Coronary artery (tissue), 2 donors: ENCODE data around the gene ZDHHC11.

Experiments used
- DNase-seq: peaks from one replicate; pipeline ENCODE4 v3.0.0-alpha.2; 2017; ENCODE audit warnings: low spot score
- H3K27ac ChIP-seq, 2 donors: fragments of 200-600 bp; sonication (generic); one replicate each; pipeline ENCODE4 v1.5.1; 2016 to 2019
- H3K4me3 ChIP-seq: fragments of 200-600 bp; sonication (generic); 2 replicates; pipeline ENCODE4 v1.5.1; 2016; ENCODE audit warnings: mild to moderate bottlenecking, moderate library complexity
- TF ChIP-seq, protein P1 (sequence below): fragments of 200-600 bp; sonication (generic); IDR thresholded peaks from one replicate; pipeline ENCODE4 v1.5.1; 2019; ENCODE audit warnings: antibody characterized with exemption

Gene ZDHHC11

DNA sequence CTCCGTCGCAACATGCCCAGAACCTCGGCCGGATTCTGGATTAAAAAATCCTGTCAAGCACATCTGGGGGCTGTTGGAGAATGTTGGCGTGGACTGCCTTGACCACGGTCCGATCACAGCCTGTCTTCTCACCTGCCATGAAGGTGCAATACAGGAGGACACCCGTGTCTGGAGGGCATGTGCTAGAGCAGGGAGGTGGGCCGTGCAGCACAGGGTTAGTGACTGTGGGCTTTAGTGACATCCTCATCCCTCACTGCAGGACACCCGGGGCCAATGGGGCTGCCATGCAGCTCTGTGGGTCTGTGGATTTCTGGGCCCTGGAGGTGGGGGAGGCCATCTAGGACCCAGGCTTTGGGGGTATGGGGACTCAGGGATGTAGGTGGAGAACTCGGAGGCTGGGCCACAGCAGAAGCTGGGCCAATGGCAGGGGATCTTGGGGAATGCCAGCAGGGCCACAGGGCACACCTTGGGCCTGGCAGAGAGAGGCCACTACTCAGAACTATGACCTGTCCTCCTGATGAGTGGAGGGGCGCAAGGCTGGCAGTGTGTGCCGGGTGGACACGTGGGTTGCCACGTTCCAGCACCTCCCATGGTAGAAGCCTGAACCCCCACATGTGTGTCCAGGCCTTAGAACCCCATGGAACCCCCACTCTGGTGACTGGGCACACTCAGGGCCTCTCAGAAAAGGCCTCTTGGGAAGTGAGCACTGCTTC is 89.6 kb downstream of the ZDHHC11 start:
- Histone ChIP-seq H3K4me3 (no peak overlapping the region), H3K27ac (no peak overlapping the region)
- TF ChIP-seq, protein P1, sequence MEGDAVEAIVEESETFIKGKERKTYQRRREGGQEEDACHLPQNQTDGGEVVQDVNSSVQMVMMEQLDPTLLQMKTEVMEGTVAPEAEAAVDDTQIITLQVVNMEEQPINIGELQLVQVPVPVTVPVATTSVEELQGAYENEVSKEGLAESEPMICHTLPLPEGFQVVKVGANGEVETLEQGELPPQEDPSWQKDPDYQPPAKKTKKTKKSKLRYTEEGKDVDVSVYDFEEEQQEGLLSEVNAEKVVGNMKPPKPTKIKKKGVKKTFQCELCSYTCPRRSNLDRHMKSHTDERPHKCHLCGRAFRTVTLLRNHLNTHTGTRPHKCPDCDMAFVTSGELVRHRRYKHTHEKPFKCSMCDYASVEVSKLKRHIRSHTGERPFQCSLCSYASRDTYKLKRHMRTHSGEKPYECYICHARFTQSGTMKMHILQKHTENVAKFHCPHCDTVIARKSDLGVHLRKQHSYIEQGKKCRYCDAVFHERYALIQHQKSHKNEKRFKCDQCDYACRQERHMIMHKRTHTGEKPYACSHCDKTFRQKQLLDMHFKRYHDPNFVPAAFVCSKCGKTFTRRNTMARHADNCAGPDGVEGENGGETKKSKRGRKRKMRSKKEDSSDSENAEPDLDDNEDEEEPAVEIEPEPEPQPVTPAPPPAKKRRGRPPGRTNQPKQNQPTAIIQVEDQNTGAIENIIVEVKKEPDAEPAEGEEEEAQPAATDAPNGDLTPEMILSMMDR, result no peak
- DNase-seq, result peak; percentile 70

DNA sequence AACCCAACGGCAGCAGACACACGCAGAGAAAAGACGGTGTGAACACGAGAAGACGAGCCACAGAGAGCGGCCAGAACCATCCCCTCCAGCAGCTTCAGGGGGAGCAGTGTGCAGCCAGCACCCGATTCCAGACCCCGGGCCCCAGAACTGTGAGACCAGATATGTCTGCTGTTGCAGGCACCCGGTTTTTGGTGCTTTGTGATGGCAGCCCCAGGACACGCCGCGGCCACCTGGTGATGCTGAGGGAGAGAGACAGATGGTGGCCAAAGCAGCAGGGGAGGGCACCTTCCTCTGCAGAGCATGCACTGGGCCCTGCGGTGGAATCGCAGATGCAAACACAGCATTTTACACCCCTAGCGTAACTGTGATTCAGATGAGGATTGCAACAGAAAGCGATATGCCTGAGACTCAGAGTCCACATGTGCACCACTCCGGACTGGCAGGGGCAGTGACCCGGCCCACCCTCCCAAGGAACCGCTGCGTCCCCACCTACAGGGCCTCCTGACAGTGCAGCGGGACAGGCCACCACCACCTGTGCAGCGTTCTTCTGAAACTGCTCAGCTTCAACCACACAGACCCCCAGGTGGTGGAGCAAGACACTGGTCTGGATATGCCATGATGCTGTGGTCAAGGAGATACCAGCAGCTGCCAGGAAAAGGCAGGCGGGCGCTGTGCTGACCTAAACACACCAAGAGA is 90.3 kb downstream of the ZDHHC11 start:
- Histone ChIP-seq H3K4me3 (no peak overlapping the region), H3K27ac (no peak overlapping the region)
- peak; percentile 72 for DNase-seq
- TF ChIP-seq, protein P1, result no peak

DNA sequence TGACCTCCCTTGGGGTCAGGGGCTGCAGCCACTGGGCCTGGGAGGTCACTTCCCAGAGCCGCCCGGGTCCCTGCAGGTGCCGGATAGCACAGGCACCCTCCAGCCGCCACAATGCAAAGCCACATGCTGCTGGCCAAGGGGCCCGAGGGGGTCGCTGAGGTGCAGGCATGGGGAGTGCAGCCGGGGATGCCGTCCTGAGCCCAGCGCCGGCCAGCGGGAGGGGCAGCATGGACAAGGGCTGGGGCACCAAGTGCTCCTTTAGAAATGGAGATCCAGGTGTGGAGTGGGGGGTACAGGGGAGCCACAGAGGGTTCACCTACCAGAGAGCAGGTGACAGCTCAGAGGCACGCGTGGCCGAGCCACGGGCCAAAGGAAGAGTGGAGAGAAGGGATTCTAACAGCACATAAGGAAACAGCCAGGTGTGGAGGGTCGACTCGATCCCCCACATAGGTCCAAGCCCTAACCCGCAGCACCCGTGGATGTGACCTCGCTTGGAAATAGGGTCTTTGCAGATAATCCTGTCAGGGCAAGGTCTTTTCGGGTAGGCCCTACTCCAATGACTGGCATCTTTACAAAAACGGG is 90.9 kb downstream of the ZDHHC11 start:
- TF ChIP-seq, protein P1, result no peak
- peak; percentile 71 for DNase-seq
- H3K27ac ChIP-seq, result peak overlapping the region in 1 of 2 donors; percentile 43
- no peak overlapping the region for H3K4me3 ChIP-seq

DNA sequence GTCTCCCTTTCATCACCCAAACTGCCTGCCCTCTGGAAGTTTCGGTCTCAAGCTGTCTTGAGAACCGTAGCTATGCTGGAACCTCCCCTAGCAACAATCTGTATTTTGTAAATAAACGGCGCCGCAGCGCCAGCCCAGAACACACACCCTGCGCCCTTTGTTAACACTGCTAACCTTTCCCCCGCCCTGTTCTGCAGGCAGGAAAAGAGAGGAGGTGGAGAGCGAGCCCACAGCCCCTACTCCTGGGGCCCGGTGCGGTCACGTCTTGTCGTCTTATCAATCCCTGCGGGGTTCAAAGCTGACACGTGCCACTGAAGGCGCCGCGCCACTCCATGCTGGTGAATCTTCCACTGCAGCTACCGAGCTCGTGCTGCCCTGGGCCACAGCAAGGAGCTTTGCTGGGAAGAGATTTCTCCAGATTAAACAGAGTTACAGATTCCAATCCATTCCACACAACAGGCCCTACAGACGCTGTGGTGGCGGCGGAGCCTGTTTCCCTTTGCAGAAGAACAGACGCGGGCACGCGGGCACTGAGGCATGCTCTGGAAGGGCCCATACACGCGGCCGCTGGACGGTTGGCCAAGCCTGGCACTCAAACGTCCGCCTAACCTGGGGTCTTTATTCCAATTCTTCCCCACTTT is 91.6 kb downstream of the ZDHHC11 start:
- Histone ChIP-seq H3K4me3 (peak overlapping the region; percentile 50), H3K27ac (peak overlapping the region in 1 of 2 donors; percentile 69)
- peak; percentile 81 for DNase-seq
- TF ChIP-seq, protein P1, result no peak

DNA sequence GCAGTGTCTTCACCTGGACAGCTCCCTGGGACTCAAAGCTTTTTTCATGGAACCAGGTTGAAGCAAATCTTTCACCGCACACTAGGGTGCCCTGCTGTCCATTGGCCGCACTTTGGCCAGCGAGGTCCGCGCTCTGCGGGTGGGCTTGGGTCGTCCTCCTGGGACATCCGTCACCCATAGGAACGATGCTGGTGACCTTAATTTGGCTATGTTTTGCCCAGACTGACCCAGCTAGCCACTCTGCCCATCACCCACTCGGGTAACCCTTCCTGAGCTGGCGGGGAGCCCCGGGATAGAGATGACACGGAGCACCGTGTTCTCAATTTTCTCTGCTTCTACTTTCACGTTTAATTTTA is 92.1 kb downstream of the ZDHHC11 start:
- peak overlapping the region in 1 of 2 donors; percentile 69 for H3K27ac ChIP-seq
- peak; percentile 47 for DNase-seq
- peak overlapping the region; percentile 50 for H3K4me3 ChIP-seq
- TF ChIP-seq, protein P1, result no peak

DNA sequence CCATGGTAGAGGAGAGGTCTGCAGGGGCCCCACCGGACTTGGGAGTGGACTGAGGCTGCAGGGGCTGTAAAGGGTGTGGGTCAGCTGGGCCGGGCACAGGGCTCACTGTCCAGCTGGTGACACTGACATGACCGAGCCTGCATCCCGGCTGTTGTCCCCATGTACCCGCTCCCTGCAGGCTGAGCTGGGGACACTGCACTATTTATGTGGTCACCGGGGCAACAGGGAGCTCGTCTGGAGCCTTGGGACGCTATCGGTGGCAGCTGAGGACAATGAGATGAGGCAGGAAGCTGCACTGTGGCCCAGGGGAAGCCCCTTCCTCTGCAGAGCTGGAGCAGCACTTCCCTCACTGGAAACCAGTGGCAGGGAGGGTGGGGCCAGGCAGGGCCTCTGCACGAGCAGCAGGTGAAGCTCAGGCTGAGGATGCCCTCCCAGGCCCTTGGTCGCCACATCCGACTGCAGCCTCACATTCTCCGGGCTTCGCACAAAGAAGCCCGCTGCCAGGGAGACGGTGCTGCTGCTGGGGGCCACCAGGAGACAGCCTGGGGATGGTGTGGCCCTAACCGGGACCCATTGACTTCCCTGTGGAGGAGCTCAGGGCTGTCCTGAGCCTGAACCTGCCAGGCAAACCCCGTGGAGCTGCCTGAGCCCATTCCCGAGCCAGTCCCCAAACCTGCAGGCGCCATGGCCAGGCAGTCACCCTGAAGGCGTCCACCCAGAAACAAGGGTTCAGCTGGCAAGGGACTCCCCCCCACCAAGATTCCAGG is 92.7 kb downstream of the ZDHHC11 start:
- peak; percentile 74 for DNase-seq
- peak overlapping the region in 1 of 2 donors; percentile 69 for H3K27ac ChIP-seq
- TF ChIP-seq, protein P1, result no peak
- peak overlapping the region; percentile 50 for H3K4me3 ChIP-seq
